HG02938 (cell line): ENCODE data around the gene BCL2L2.
"Not testable (repeated sequence)": the region's sequence is repeated elsewhere in the genome, so short reads cannot be mapped to it uniquely, and the experiment has no call there.

Experiments
- ATAC-seq: cut with Tn5 transposase; IDR thresholded peaks from one replicate; pipeline ENCODE4 v1.9.1; 2021; ENCODE audit warnings: mild to moderate bottlenecking, moderate library complexity; ENCODE audit not compliant: unreplicated experiment

The BCL2L2 gene

GRCh38 chr14:23306412-23307145 is at the start of gene BCL2L2:
Gene BCL2L2 (plus strand): TSS chr14:23306833. CDS start chr14:23307768, 935 bp downstream.
- no peak for ATAC-seq

GRCh38 chr14:23258256-23258655 is 48.4 kb upstream of the BCL2L2 start:
- no peak for ATAC-seq

- no peak for ATAC-seq
Measured at GRCh38 chr14:23259426-23259825, 47.2 kb upstream of the BCL2L2 start.

- not testable (repeated sequence) for ATAC-seq
Measured at GRCh38 chr14:23260849-23261248, 45.8 kb upstream of the BCL2L2 start.

- ATAC-seq, result no peak
Measured at GRCh38 chr14:23269193-23269592, 37.4 kb upstream of the BCL2L2 start.

- ATAC-seq, result no peak
Measured at GRCh38 chr14:23275412-23275811, 31.2 kb upstream of the BCL2L2 start.

GRCh38 chr14:23277189-23277588 is 29.4 kb upstream of the BCL2L2 start:
- no peak for ATAC-seq

- ATAC-seq, result not testable (repeated sequence)
Measured at GRCh38 chr14:23277928-23278327, 28.7 kb upstream of the BCL2L2 start.

GRCh38 chr14:23281247-23281646 is 25.4 kb upstream of the BCL2L2 start:
- no peak for ATAC-seq

- no peak for ATAC-seq
Measured at GRCh38 chr14:23284654-23285529, 21.7 kb upstream of the BCL2L2 start.

- peak; percentile 26 for ATAC-seq
Measured at GRCh38 chr14:23285530-23286019, 21.1 kb upstream of the BCL2L2 start.

- ATAC-seq, result peak; percentile 98
Measured at GRCh38 chr14:23286020-23286901, 20.4 kb upstream of the BCL2L2 start, which contains the start of gene HOMEZ. Gene HOMEZ (minus strand): TSS chr14:23286132. CDS start chr14:23285952, 180 bp downstream.

GRCh38 chr14:23286902-23287479 is 19.6 kb upstream of the BCL2L2 start:
- ATAC-seq, result no peak

- ATAC-seq, result no peak
Measured at GRCh38 chr14:23294734-23295561, 11.7 kb upstream of the BCL2L2 start.

- ATAC-seq, result no peak
Measured at GRCh38 chr14:23296012-23296777, 10.4 kb upstream of the BCL2L2 start.

- ATAC-seq, result no peak
Measured at GRCh38 chr14:23297096-23297495, 9.5 kb upstream of the BCL2L2 start.

GRCh38 chr14:23297611-23298277 is 8.9 kb upstream of the BCL2L2 start:
- ATAC-seq, result no peak
